Small intestine (tissue), 7 donors: ENCODE measurements around the gene CHI3L1. TPM values are rescaled to one million over a fixed set of nuclear protein-coding genes. Genes with fewer than 3 reads are reported as not detected.
A peak's percentile ranks its signal among the peaks of the same experiment; 100 is the strongest.

Experiments used
- DNase-seq, 2 donors: peaks; one replicate each; pipeline versions ENCODE4 v3.0.0 to v3.0.0-alpha.2; 2013
- FAIRE-seq: peaks from 2 replicates; lab custom pipeline; 2012; peaks lifted over from hg19 to GRCh38; lab: Jason Lieb, UNC
- H3K27ac ChIP-seq, 3 donors: one replicate each; pipeline ENCODE4 v1.5.1; 2013; ENCODE audit warnings: low read length in 2 of 3, mild to moderate bottlenecking in 2 of 3, control low read depth in 1 of 3, inconsistent platforms in 1 of 3, low read depth in 1 of 3, moderate library complexity in 1 of 3
- H3K27me3 ChIP-seq, 3 donors: one replicate each; pipeline ENCODE4 v1.6.1; 2013; ENCODE audit warnings: low read length in 3 of 3, inconsistent platforms in 1 of 3; ENCODE audit not compliant: control insufficient read depth in 3 of 3, insufficient read depth in 3 of 3
- H3K36me3 ChIP-seq, 3 donors: one replicate each; pipeline ENCODE4 v1.6.1; 2013; ENCODE audit warnings: low read length in 3 of 3, inconsistent platforms in 1 of 3, low read depth in 1 of 3, mild to moderate bottlenecking in 1 of 3, moderate library complexity in 1 of 3; ENCODE audit not compliant: control insufficient read depth in 3 of 3, insufficient read depth in 2 of 3
- H3K4me1 ChIP-seq, 3 donors: one replicate each; pipeline ENCODE4 v1.6.1; 2013; ENCODE audit warnings: low read length in 2 of 3, inconsistent platforms in 1 of 3, low read depth in 1 of 3, mild to moderate bottlenecking in 1 of 3, moderate library complexity in 1 of 3; ENCODE audit not compliant: control insufficient read depth in 3 of 3, insufficient read depth in 2 of 3
- H3K4me3 ChIP-seq, 3 donors: one replicate each; pipeline ENCODE4 v1.5.1; 2013; ENCODE audit warnings: low read length in 3 of 3, control low read depth in 1 of 3, inconsistent platforms in 1 of 3, low read depth in 1 of 3, mild to moderate bottlenecking in 1 of 3, moderate library complexity in 1 of 3
- H3K9me3 ChIP-seq, 2 donors: one replicate each; pipeline ENCODE4 v1.6.1; 2013; ENCODE audit warnings: low read depth in 1 of 2, low read length in 1 of 2; ENCODE audit not compliant: control insufficient read depth in 2 of 2, insufficient read depth in 1 of 2
- WGBS, 3 donors: extraction: QIAGEN DNeasy Blood & Tissue Kit; methylation state at CpG; one replicate each; pipeline ENCODE4 v1.1.7; 2013; 5-methylcytosine and 5-hydroxymethylcytosine counted together
- polyA plus RNA-seq, 4 donors: library from polyadenylated mRNA; stranded (reverse) in 3 of 4; unstranded in 1 of 4; fragments of 200-250 nt in 3 of 4; fragments of 120-200 nt in 1 of 4; gene quantifications; one replicate each; pipeline versions ENCODE4 v1.2.1 to v1.2.3, GENCODE V29; 2013
- donor health status: healthy with polysubstance abuse.
- donor health status: control.
- donor health status: control.
- donor health status: Bipolar disorder and iron deficiency.
- donor health status: healthy.

CHI3L1 gene
- polyA plus RNA-seq, 4 donors = 0.16 to 1.6 (median 0.90) TPM

DNA sequence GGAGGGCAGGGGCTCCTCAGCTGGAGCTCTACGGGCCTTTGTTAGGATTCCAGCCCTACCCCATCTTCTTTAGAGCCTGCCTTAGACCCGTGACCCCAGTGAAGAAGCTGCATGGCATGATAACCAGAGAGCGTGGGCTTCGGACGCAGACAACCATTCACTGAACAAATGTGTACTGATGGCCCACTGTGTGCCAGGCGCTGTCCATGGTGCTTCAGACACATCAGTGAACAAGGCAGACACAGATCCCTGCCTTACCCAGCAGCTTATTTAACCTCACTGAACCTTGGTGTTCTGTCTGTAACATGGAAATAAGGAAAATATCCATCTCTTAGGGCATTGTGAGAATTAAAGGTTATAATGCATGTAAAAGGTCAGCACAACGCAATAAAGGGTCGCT, 33.4 kb upstream of the CHI3L1 start:
- FAIRE-seq = no peak
- no peak overlapping the region for H3K27ac ChIP-seq
- H3K4me1 ChIP-seq = no peaks in the 10 kb centered on the region
- H3K27me3 ChIP-seq = peaks cover 0 to 12% (median 2%) of the 10 kb centered on the region in 3 donors
- H3K36me3 ChIP-seq = no peaks in the 10 kb centered on the region
- 79 to 82% (median 80%) methylated on average over 8 of the region's 8 CpGs for WGBS, 3 donors
- no peaks in the 10 kb centered on the region for H3K9me3 ChIP-seq
- no peak for DNase-seq
- no peak overlapping the region for H3K4me3 ChIP-seq

DNA sequence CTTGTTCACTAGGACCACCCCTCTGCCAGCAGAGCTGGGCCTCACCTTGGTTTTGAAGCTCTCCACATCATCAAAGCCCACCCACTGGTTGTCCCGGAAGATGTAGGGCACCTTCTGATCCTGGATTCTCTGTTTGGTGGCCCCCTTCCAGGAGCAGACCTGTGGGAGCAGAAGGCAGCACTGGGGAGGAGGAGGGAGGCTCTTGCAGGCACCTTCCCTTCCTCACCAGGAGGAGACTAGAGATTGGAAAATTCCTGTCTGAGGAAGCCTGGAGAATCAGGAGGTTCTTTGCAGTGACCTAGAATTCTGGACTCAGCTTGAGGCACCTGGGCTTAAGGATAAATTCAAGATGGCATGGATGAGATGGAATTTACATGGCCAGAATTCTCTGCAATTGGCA, 32.7 kb upstream of the CHI3L1 start:
- no peak overlapping the region for H3K27ac ChIP-seq
- H3K9me3 ChIP-seq = no peaks in the 10 kb centered on the region
- peaks cover 0 to 12% (median 2%) of the 10 kb centered on the region in 3 donors for H3K27me3 ChIP-seq
- H3K36me3 ChIP-seq = no peaks in the 10 kb centered on the region
- FAIRE-seq (no peak), DNase-seq (no peak)
- no peaks in the 10 kb centered on the region for H3K4me1 ChIP-seq
- H3K4me3 ChIP-seq = no peak overlapping the region
- WGBS, 3 donors = 63 to 85% (median 82%) methylated on average over 1 of the region's 1 CpG

DNA sequence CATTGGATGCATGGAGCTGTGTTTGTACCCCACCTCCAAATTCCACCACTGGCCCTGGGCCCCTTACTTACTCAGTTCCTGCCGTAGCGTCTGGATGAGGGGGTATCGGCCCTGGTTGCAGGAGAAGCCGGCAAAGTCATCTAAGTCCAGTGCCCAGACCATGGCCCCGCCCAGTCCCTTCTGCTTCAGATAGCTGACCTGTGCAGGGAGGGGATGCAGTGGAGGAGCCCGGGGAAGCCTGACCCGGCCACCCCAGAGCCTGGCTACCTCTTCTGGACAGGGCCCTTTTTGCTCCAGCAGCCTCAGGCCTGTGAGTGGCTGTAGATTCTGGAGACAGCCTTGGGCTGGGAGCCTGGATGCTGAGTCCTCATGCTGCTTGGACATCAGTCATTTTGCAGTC, 31.2 kb upstream of the CHI3L1 start:
- no peak overlapping the region for H3K4me3 ChIP-seq
- H3K4me1 ChIP-seq = no peaks in the 10 kb centered on the region
- H3K36me3 ChIP-seq = no peaks in the 10 kb centered on the region
- no peak for FAIRE-seq
- WGBS, 3 donors = 75 to 89% (median 81%) methylated on average over 7 of the region's 7 CpGs
- H3K27me3 ChIP-seq = peaks cover 0 to 6% (median 2%) of the 10 kb centered on the region in 3 donors
- no peaks in the 10 kb centered on the region for H3K9me3 ChIP-seq
- no peak for DNase-seq
- H3K27ac ChIP-seq = no peak overlapping the region

DNA sequence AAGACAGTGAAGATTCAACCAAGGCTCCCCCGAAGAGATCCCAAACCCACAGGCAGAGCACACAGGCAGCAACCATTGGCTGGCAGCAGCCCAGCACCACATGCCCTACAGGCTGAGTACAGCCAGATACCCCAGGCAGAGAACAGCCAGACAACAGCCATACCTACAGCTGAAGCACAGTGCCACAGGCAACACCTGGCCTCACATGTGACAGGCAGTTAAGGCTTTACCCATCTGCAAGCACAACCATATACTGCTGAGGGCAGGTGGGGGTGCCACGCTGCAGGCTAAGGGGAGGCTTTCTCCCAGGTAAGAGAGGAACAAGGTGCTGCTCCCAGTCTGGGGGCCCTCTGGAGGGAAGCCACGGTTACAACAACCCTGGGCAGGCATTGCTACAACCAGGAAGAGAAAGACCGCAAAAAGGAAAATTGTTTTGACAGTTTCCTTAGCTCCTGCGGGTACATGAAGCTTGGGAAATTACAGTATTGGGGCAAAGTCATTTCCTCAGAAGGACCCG, 30.7 kb upstream of the CHI3L1 start:
- H3K36me3 ChIP-seq = no peaks in the 10 kb centered on the region
- peak in 1 of 2 donors; percentile 51 for DNase-seq
- 26 to 38% (median 34%) methylated on average over 6 of the region's 6 CpGs for WGBS, 3 donors
- no peaks in the 10 kb centered on the region for H3K9me3 ChIP-seq
- FAIRE-seq = no peak
- peaks cover 0 to 6% (median 2%) of the 10 kb centered on the region in 3 donors for H3K27me3 ChIP-seq
- no peaks in the 10 kb centered on the region for H3K4me1 ChIP-seq
- H3K27ac ChIP-seq = no peak overlapping the region
- H3K4me3 ChIP-seq = no peak overlapping the region

DNA sequence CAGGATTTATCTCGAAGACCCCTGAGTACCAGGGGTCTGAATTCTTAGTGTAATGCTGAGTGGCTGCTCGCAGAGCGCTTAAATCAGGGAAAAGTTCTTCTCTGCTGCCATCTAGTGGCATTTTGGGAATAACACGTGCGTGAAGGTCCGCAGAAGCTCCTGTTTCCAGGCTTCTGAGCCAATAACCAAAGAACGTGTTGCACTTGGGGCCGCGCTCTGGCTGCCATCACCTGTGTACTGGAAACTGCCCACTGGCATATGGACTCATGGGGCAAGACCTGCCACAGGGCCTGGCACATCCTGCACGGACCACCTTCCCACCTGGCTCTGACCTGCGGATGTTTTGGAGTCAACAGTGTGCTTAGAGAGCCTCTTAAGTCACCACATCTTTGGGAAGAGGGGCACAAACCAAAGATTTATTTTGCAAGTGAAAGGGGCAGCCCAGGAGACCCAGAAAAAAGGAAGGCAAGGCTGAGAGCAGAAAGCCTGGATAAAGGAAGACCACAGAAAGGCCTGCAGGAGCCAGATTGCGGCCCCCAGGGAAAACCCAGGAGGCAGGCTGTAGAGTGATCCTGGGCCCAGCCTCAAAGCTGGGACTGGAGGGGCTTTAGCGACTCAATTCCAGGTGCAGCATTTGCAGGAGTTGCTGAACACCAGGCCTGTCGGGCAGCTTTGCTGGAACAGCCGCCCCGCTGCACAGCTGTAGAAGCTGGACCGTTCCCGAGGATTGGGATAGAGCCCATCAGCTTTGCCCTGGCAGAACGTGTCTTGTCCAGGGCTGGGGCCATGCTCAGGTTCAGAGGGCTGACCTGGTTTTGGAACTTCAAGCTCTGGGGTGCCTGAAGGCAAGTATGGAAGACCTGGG, 30.0 kb upstream of the CHI3L1 start:
- Histone ChIP-seq H3K27me3 (peaks cover 0 to 6% (median 2%) of the 10 kb centered on the region in 3 donors), H3K9me3 (no peaks in the 10 kb centered on the region), H3K4me1 (no peaks in the 10 kb centered on the region), H3K4me3 (no peak overlapping the region), H3K36me3 (no peaks in the 10 kb centered on the region), H3K27ac (no peak overlapping the region)
- peak; percentile 61 to 80 for DNase-seq
- 35 to 37% (median 35%) methylated on average over 19 of the region's 19 CpGs for WGBS, 3 donors
- no peak for FAIRE-seq

DNA sequence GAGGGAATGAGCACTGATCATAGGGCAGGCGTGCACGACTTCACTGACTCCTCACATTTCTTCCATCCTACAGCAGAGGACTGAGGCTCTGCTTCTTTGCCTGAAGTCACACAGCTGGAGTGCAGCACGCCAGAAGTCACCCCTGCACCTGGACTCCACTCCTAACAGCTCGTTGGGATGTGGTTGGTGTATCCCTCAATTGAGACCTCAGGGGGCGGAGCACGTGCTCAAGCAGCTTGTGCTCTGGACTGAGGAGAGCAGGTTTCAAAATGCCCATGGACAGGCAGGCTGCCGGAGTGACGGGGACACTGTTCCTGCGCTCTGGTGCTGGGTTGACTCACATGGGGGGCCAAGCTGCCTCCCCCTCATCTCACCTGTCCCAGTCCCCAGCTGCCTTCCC, 29.1 kb upstream of the CHI3L1 start:
- Histone ChIP-seq H3K27me3 (peaks cover 0 to 6% (median 2%) of the 10 kb centered on the region in 3 donors), H3K9me3 (no peaks in the 10 kb centered on the region), H3K27ac (no peak overlapping the region), H3K4me1 (no peaks in the 10 kb centered on the region), H3K4me3 (no peak overlapping the region), H3K36me3 (no peaks in the 10 kb centered on the region)
- DNase-seq = no peak
- no peak for FAIRE-seq
- WGBS, 3 donors = 54 to 66% (median 56%) methylated on average over 9 of the region's 9 CpGs

DNA sequence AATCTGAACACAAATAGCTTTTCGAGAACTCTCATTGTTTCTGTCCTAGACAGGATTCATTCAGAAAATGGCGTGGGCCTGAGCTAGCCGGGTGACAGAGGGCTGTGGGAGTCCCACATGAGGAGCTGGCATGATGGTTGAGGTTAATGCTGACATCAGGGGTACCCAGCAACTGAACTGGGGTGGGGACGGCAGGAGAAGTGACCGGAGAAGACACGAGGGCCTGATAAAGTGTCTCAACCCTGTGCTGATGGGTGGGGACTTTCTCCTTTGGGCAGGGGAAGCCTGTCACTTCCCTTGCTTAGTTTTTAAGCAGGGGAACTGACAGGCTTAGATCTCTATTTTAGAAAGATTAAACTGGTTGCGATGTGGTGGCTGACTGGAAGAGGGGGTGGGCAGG, 28.4 kb upstream of the CHI3L1 start:
- no peak overlapping the region for H3K4me3 ChIP-seq
- WGBS, 3 donors = 64 to 79% (median 71%) methylated on average over 7 of the region's 7 CpGs
- H3K27me3 ChIP-seq = peaks cover 0 to 6% (median 2%) of the 10 kb centered on the region in 3 donors
- no peaks in the 10 kb centered on the region for H3K36me3 ChIP-seq
- no peaks in the 10 kb centered on the region for H3K9me3 ChIP-seq
- no peak for FAIRE-seq
- no peak overlapping the region for H3K27ac ChIP-seq
- H3K4me1 ChIP-seq = no peaks in the 10 kb centered on the region
- no peak for DNase-seq

DNA sequence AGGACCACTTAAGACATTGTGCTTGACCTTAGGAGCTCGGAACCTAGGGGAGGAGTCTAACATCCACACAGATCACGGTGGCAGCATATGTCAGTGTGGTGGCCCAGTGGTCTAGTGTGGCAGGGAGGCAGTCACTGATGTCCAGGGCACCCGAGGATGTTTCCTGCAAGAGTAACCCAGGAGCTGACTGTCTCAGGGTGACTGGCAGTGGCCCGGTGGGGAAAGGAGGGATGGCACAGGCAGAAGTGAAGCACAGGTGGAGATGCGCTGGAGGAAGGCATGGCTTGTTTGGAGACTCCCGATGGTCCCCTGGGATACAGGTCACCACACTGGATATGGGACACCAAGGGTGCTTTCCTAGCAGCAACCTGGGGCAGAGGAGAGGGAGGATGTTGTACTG, 26.6 kb upstream of the CHI3L1 start:
- no peak for FAIRE-seq
- DNase-seq = no peak
- Histone ChIP-seq H3K36me3 (no peaks in the 10 kb centered on the region), H3K27me3 (peaks cover 0 to 6% (median 2%) of the 10 kb centered on the region in 3 donors), H3K4me1 (no peaks in the 10 kb centered on the region), H3K9me3 (no peaks in the 10 kb centered on the region), H3K27ac (no peak overlapping the region), H3K4me3 (no peak overlapping the region)
- 68 to 84% (median 78%) methylated on average over 6 of the region's 6 CpGs for WGBS, 3 donors
